GM18517 (cell line): Measurements from ENCODE around the gene COQ10B.

Experiments
- ATAC-seq: cut with Tn5 transposase; IDR thresholded peaks from one replicate; pipeline ENCODE4 v1.9.1; 2021; ENCODE audit warnings: mild to moderate bottlenecking, moderate library complexity; ENCODE audit not compliant: unreplicated experiment

COQ10B gene

DNA sequence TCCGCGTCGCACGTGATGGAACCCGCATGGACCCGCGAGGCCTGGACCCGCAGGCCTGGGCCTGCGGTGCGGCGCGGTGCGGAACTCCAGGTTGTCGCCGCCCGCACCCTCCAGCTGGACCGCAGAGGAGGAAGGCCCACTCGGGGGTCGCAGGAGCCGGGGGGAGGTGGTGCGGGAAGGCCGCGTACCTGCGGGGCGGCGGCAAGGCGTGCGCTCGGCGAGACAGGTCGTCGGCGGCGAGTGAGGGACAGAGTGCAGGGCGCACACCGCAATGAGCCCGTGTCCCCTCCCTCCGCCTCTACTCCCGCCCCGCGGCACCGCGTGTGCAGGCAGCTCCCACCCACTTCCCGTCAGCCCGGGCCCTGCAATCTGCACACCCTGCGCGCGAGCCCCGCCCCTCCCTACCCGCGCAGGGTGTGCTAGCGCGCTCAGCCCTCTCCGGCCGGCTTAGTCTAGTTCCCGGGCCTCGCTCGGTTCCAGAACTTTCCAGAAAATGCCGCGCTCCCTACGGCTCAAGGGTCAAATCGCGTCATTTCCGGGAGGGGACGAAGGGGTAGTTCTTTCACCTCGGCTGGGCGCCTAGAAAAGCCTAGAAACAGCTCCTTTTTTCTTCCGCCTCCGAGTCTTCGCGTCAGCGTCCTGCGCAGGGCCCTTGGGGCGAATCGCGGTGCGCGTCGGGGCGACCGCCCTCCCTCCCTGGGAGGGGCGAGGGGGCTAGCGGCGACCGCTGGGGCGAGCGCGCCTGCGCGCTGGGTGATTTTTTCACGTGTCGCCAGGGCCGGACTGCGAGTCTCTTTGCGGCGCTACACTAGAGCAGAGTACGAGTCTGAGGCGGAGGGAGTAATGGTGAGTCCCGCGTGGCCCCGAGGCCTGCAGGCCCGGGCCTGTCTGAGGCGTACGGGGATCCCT, 46.5 kb downstream of the COQ10B start, which contains the start of the genes HSPD1 and HSPE1:
Gene HSPD1, minus strand, starts transcription at position 247 of the 909 bp plus-strand sequence. CDS start 992 bp downstream, outside the sequence.
Gene HSPE1, plus strand, starts transcription at position 786 of the 909 bp plus-strand sequence. Its CDS starts 58 bp downstream, at position 844.
- peak; percentile 88 for ATAC-seq

DNA sequence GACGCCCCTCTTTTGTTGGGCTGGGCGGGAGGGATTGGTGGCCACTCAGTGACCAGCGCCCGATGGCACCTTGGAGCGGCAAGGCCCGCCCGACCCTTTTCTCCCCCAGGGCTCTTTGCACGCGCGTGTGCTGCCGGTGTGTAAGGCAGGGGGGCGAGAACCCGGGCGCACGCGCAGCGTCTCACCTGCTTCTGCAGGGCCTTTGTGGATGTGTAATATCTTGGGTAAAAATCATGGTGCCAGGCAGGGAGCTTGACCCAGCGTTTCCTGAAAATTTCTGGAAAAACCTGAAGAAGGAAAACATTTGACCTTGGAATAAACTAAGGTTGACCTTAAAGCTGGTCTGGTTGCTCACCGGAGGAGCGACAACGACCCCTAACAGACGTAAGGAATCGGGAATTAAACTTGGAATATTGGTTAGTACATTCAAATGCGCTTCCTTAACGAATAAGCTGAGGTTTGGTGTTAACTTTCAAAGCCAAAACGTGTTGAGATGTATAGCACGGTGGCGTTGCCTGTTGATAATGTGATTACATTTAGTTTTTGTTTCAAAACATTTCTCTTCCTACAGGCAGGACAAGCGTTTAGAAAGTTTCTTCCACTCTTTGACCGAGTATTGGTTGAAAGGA, 47.3 kb downstream of the COQ10B start:
- ATAC-seq = peak; percentile 8

DNA sequence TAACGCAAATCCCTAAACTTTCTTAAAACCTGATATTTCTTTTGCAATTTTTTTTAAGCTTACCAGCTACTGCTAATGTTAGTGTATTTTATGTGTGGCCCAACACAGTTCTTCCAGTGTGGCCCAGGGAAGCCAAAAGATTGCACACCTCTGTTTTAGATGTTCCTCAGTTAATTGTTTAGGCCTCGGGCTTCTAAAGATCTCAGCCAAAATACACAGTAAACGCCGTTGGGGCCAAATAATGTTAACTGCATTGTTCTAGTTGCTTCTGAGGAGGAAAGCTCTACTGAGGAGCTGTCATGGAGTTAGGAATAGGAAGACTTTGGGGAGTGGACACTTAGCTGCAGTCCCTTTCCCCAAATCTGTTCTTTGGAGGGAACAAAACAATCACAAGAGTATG, 48.8 kb downstream of the COQ10B start:
- ATAC-seq = no peak

DNA sequence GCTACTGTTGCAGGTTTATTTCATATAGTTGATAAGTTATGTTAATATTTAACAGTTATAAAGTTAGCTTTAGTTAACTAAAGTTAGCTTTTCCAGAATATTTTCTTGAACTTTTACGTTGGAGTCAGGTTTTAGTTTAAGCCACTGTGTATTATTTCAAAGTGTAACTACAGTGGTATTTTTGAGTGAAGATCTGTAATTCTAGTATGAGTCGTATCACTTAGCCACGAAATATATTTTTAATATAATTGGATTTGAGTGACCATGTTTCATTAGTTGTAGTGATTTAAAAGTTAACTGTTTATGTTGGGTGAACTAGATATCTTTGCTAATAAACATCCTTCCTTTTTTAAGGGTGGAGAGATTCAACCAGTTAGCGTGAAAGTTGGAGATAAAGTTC, 49.3 kb downstream of the COQ10B start:
- ATAC-seq = no peak

DNA sequence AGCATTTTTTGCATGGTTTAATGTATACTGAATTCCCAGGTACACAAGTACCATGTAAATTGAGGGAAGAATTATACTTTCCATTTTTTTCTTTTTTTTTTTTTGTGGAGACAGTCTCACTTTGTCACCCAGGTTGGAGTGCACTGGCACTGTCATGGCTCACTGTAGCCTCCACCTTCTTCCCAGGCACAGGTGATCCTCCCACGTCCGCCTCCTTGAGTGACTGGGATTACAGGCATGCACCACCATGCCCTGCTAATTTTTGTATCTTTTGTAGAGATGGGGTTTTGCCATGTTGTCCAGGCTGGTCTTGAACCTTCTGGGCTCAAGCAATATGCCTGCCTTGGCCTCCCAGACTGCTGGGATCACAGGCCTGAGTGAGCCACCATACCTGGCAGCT, 50.6 kb downstream of the COQ10B start:
- ATAC-seq = no peak

DNA sequence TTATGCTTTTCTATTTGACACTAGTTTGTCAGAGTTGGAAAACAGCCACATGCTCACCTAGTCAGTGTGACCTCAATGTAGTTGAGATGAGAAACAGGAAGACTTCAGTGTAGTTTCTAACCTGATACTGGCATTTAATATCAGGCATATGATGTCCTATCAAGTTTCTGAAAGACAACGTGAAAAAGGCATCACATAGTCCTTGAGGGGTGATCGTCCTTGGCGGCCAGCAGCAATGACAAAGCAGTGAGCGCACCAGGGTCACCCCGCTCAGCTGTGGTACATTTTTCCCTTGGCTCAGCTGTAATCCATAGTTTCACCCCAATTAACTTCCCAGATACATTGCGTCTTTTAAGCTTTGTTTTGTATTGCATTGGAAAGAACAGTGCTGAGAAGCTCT, 51.2 kb downstream of the COQ10B start:
- ATAC-seq = no peak

DNA sequence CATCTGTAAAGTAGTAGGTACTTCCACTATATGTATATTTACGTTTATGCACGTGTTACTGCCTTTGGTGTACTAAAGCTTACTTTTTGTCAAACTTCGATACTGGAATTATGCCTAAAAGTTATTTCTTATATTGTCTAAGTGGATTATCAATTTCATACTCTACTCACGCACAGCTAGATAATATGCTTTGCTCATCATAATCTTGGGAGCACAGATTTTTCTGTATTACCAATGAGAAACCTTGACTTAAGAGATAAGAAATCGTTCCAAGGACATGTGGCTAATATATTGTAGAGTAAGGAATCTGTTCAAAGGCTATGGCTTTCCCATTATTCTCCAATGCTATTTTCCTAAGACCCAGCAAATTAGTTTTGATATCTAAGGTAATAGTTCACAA, 53.3 kb downstream of the COQ10B start:
- no peak for ATAC-seq

DNA sequence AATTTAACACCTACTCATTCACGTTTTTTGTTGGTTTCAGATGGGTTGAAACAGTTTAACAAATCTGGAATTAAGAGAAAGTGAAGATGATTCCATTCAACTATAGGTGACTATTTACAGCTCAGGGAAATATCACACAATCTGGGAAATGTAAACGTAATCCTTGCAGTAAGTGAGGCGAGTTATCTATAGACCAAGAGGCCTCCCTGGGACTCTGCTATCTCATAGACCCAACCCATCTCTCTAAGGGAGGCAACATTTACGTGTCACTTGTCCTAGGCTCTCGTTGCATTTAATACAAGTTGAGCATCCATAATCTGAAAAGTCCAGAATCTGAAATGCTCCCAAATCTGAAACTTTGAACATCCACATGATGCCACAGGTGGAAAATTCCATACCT, 60.6 kb downstream of the COQ10B start:
- ATAC-seq = no peak

DNA sequence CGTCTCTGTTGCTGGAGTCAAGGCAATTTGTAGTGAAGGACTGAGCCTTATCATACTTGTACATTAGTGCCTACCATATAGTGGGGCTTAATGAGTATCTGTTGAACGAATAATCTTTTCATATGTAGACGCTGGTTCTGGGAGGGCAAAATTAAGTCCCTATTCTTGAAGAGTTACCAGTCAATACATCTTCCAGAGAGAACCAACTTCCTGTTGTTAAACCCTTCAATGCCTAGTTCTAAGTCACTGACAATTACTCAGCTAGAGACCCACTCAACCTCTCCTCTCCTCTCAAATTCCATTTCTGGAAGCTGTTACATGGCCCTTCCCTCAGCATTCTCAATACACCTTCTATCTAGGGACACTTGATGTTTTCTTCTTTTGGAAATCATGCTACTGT, 61.4 kb downstream of the COQ10B start:
- no peak for ATAC-seq

DNA sequence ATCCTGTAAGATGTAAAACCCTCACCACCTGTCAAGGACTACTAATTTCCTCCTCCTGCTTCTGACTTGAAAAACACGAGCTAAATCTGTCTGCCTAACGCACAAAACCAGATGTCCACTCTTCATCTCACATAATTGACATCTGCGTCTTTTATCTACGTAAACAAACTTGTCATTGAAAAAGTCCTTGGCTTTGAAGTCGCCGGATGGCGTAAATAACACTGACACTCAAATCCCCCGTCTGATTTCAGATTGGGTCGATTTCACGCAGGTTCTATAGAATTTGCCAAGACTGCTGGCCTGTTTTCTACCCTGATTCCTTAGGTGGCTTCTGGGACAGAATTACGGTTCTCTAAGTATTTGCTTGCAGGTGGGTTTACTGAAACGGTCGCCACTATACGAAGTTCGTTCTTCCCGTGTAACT, 62.0 kb downstream of the COQ10B start:
- ATAC-seq = peak; percentile 4

DNA sequence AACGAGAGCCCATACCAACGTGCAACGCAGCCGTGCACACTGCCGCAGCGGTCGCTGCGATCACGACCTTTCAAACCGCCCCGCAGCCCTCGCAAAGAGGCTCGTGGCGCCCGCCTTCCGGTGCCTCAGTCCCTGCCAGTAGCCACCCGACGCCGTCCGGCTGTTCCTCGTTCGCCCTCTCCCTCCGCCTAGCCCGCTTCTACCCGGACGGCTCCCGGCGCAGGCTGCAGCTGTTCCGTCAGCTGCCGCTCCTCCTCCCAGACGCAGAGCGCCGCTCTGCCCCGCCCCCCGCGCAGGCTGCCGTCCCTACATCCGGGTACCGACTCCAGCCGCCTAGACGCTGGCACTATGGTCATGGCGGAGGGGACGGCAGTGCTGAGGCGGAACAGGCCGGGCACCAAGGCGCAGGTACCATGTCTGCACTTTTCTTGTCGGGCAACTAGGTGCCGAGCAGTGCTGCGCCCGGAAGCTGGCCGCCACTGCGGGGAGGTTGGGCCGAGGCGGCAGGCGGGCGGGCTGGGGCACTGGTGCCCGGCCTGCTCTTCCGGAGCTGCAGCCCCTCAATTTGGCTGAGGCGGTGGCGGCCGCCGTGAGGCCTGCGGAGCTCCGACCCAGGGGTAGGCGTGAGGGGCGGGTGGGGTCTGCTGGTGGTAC, 62.5 kb downstream of the COQ10B start, which contains the start of gene MOB4:
Gene MOB4, plus strand, starts transcription at position 328 of the 654 bp plus-strand sequence. Its CDS starts 21 bp downstream, at position 349.
- ATAC-seq = peak; percentile 94

DNA sequence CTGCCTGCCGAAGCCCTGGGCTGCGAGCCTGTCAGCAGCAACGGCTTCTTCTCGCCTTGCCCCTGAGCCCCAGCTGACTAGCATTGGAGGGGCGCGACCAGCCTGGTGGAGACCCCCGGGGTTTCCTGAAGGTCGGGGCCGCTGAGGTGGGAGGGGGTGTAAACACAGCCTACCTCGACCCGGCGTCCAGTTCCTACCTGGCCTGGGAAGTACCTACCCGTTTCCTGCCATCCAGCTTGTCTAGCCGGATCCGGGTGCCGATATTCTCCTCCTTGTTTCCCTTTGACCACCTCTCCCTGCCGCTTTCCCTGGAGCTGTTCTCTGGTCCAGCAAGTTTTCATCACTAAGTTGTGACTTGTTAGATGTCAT, 63.0 kb downstream of the COQ10B start:
- peak; percentile 12 for ATAC-seq

DNA sequence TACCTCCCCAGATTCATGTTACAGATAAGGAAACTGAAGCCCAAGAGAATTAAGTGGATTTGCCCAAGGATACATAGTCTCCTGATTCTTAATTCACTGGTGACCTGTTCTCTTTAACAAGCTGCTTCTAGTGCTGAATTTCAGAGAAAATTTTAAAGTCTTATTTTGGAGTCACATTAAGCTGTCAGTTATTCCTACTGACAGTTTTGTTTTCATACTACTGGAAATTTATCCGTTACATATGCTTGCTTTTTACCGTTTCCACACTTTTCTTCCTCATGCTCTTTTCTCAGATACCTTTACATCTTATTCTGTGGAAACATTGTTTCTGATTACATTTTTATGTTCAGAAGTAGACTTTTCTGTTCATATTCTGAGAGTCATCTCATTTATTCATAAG, 63.8 kb downstream of the COQ10B start:
- no peak for ATAC-seq
